GM12878 (cell line): ENCODE data around the gene TELO2. TPM values are rescaled to one million over a fixed set of nuclear protein-coding genes. Genes with fewer than 3 reads are reported as not detected.

Experiments used
- ATAC-seq: fragments of 200-7000 bp; cut with Tn5 transposase; 3 replicates; pipeline ENCODE4 v1.9.1; 2020; ENCODE audit warnings: mild to moderate bottlenecking, moderate library complexity
- BruUV-seq: library from RNA; stranded (reverse); fragments of 400-500 nt; replicated peaks from 2 replicates; lab custom pipeline; 2021; lab: Mats Ljungman, UMichigan
- CTCF ChIA-PET: fragments of 300-600 bp; sonication (Branson Sonifier 250); formaldehyde crosslinking; extraction: SDS; loops from one replicate; lab custom pipeline; 2021; ENCODE audit warnings: inconsistent platforms; lab: Yijun Ruan, JAX
- POLR2A ChIA-PET: fragments of 350-600 bp; formaldehyde crosslinking; extraction: SDS; loops from one replicate; lab custom pipeline; 2021; ENCODE audit warnings: inconsistent platforms; lab: Charles Lee
- RAD21 ChIA-PET: fragments of 300-600 bp; sonication (Branson Sonifier 250); formaldehyde crosslinking; loops from one replicate; lab custom pipeline; 2023; ENCODE audit warnings: antibody characterized with exemption; ENCODE audit not compliant: unreplicated experiment; lab: Charles Lee
- SMC1A ChIA-PET: fragments of 300-600 bp; sonication (Branson Sonifier 250); formaldehyde crosslinking; loops from one replicate; lab custom pipeline; 2023; ENCODE audit not compliant: unreplicated experiment, uncharacterized antibody; lab: Charles Lee
- DNase-seq: peaks from one replicate; pipeline ENCODE4 v3.0.0-alpha.2; 2011; ENCODE audit warnings: low read depth, low spot score
- FAIRE-seq: peaks from 3 replicates; lab custom pipeline; 2011; peaks lifted over from hg19 to GRCh38; lab: Jason Lieb, UNC
- H2AFZ ChIP-seq: 2 replicates; pipeline ENCODE4 v1.6.0; 2011; ENCODE audit warnings: low read depth, low read length, control low read depth; ENCODE audit not compliant: control insufficient read depth
- H3K27ac ChIP-seq: 2 replicates; pipeline ENCODE4 v1.5.1; 2011; ENCODE audit warnings: control low read depth; ENCODE audit not compliant: control insufficient read depth, insufficient read depth
- H3K27me3 ChIP-seq, 2 experiments: replicated peaks in 1 of 2; 2 replicates each; pipeline versions ENCODE4 v1.6.0 to v1.6.1; 2011; ENCODE audit warnings: low read length in 1 of 2; ENCODE audit not compliant: control insufficient read depth in 2 of 2, insufficient read depth in 2 of 2
- H3K36me3 ChIP-seq, 2 experiments: 2 replicates each; pipeline ENCODE4 v1.5.1; 2011; ENCODE audit warnings: low read length in 1 of 2; ENCODE audit not compliant: control insufficient read depth in 2 of 2, insufficient read depth in 2 of 2
- H3K4me1 ChIP-seq: 2 replicates; pipeline ENCODE4 v1.6.1; 2011; ENCODE audit warnings: mild to moderate bottlenecking, low read length, moderate library complexity, mixed read lengths; ENCODE audit not compliant: control insufficient read depth, insufficient read depth
- H3K4me2 ChIP-seq: 2 replicates; pipeline ENCODE4 v1.6.0; 2011; ENCODE audit warnings: control low read depth; ENCODE audit not compliant: control insufficient read depth, insufficient read depth
- H3K4me3 ChIP-seq: fragments of 200-600 bp; sonication (generic); 2 replicates; pipeline ENCODE4 v1.5.1; 2016
- H3K79me2 ChIP-seq: 2 replicates; pipeline ENCODE4 v1.6.0; 2011; ENCODE audit warnings: low read length; ENCODE audit not compliant: control insufficient read depth, insufficient read depth
- H3K9ac ChIP-seq: 2 replicates; pipeline ENCODE4 v1.8.0; 2011; ENCODE audit warnings: low read length, control low read depth, mixed read lengths; ENCODE audit not compliant: control insufficient read depth, insufficient read depth
- H3K9me3 ChIP-seq: replicated peaks from 3 replicates; pipeline ENCODE4 v1.5.1; 2011; ENCODE audit warnings: mild to moderate bottlenecking, low read length; ENCODE audit not compliant: control insufficient read depth, insufficient read depth
- H4K20me1 ChIP-seq: 2 replicates; pipeline ENCODE4 v1.6.0; 2011; ENCODE audit not compliant: control insufficient read depth, insufficient read depth
- BHLHE40 ChIP-seq, 2 experiments: fragments of 450-650 bp in 1 of 2; IDR thresholded peaks; 2 replicates each; pipeline ENCODE4 v1.6.1; 2011 to 2017; ENCODE audit warnings: low read depth in 2 of 2, borderline replicate concordance in 1 of 2, improper control_type of control experiment in 1 of 2, low read length in 1 of 2, mild to moderate bottlenecking in 1 of 2
- CHD4 ChIP-seq: fragments of 200-600 bp; sonication (generic); IDR thresholded peaks from 2 replicates; pipeline ENCODE4 v1.6.1; 2016; ENCODE audit warnings: mild to moderate bottlenecking
- ESRRA ChIP-seq: IDR thresholded peaks from 2 replicates; pipeline ENCODE4 v1.6.1; 2012; ENCODE audit warnings: mild to moderate bottlenecking, low read length, improper control_type of control experiment
- FOS ChIP-seq: IDR thresholded peaks from 3 replicates; pipeline ENCODE4 v1.6.1; 2011; ENCODE audit warnings: borderline replicate concordance; ENCODE audit not compliant: insufficient read length; ENCODE audit errors: extremely low read depth
- IRF4 ChIP-seq: IDR thresholded peaks from 2 replicates; pipeline ENCODE4 v1.6.1; 2011; ENCODE audit warnings: low read depth, low read length
- KDM1A ChIP-seq: fragments of 200-600 bp; sonication (generic); IDR thresholded peaks from 2 replicates; pipeline ENCODE4 v1.6.1; 2016; ENCODE audit warnings: borderline replicate concordance
- MYC ChIP-seq: IDR thresholded peaks from 2 replicates; pipeline ENCODE4 v1.6.1; 2011; ENCODE audit warnings: mild to moderate bottlenecking, low read length, moderate library complexity, inconsistent platforms; ENCODE audit not compliant: insufficient read depth, insufficient replicate concordance, insufficient read length, severe bottlenecking
- NBN ChIP-seq: fragments of 450-650 bp; IDR thresholded peaks from 2 replicates; pipeline ENCODE4 v1.6.1; 2016
- POU2F2 ChIP-seq: IDR thresholded peaks from 3 replicates; pipeline ENCODE4 v1.6.1; 2011; ENCODE audit warnings: low read depth, mild to moderate bottlenecking, low read length, borderline replicate concordance
- SMC3 ChIP-seq: IDR thresholded peaks from 2 replicates; pipeline ENCODE4 v1.6.1; 2011; ENCODE audit warnings: low read length, improper control_type of control experiment, borderline replicate concordance
- SRF ChIP-seq, 2 experiments: IDR thresholded peaks; 2 replicates each; pipeline ENCODE4 v1.6.1; 2011; ENCODE audit warnings: low read depth in 2 of 2, low read length in 2 of 2, mild to moderate bottlenecking in 1 of 2, moderate library complexity in 1 of 2
- TBL1XR1 ChIP-seq: IDR thresholded peaks from 2 replicates; pipeline ENCODE4 v1.6.1; 2012; ENCODE audit warnings: low read depth, low read length, improper control_type of control experiment
- TCF3 ChIP-seq: IDR thresholded peaks from 2 replicates; pipeline ENCODE4 v1.6.1; 2012; ENCODE audit warnings: low read depth, mild to moderate bottlenecking, low read length, borderline replicate concordance; ENCODE audit not compliant: insufficient read depth
- ZBED1 ChIP-seq: IDR thresholded peaks from 2 replicates; pipeline ENCODE4 v1.6.1; 2016; ENCODE audit warnings: borderline replicate concordance
- ZNF384 ChIP-seq: IDR thresholded peaks from 2 replicates; pipeline ENCODE4 v1.6.1; 2012; ENCODE audit warnings: low read depth, mild to moderate bottlenecking, low read length, improper control_type of control experiment, borderline replicate concordance
- WGBS: methylation state at CpG from one replicate; pipeline ENCODE4 v1.1.6; 2016; ENCODE audit warnings: low lambda C conversion rate; ENCODE audit not compliant: insufficient replicate concordance, insufficient coverage; ENCODE audit errors: missing lambda C conversion rate; 5-methylcytosine and 5-hydroxymethylcytosine counted together
- in situ Hi-C: fragments of 300-500 bp; cut with MboI; formaldehyde crosslinking; loops from 9 replicates; pipeline ENCODE4 v1.14.3; 2018; ENCODE audit warnings: mixed read lengths
- intact Hi-C: fragments of 100-400 bp; cut with micrococcal nuclease; formaldehyde crosslinking; loops from one replicate; pipeline ENCODE4 v1.14.2; 2022; ENCODE audit not compliant: unreplicated experiment
- polyA plus RNA-seq, 11 experiments: library from polyadenylated mRNA; depleted of rRNA in 4 of 11; unstranded in 6 of 11; stranded (reverse) in 5 of 11; fragments of >200 nt; fragmentation: Nextera tagmentation in 4 of 11; fragmentation: Illumina TruSeq in 1 of 11; extraction: Ambion mirVana in 4 of 11; extraction: Trizol in 1 of 11; gene quantifications; 1 replicate in 1 of 11; 2 replicates in 10 of 11; pipeline versions ENCODE4 v1.2.1 to v1.2.3, GENCODE V29; 2011 to 2016; ENCODE audit warnings: inconsistent platforms in 2 of 11, missing spikeins in 2 of 11, low read depth in 1 of 11
- total RNA-seq, 4 experiments: library from RNA; depleted of rRNA in 3 of 4; stranded (reverse); fragments of >200 nt in 3 of 4; fragmentation: Illumina TruSeq in 1 of 4; extraction: Trizol in 1 of 4; gene quantifications; 2 replicates each; pipeline versions ENCODE4 v1.2.1 to v1.2.3, GENCODE V29; 2013 to 2021
- TF ChIP-seq, protein P1 (sequence below): IDR thresholded peaks from 2 replicates; pipeline ENCODE4 v1.6.1; 2012; ENCODE audit warnings: low read length, inconsistent platforms
- TF ChIP-seq, protein P2 (sequence below): IDR thresholded peaks from 2 replicates; pipeline ENCODE4 v1.6.1; 2012; ENCODE audit warnings: low read depth, low read length, improper control_type of control experiment

Gene TELO2
- total and polyA plus RNA-seq, 10 of the 15 experiments (the other 5 are each of a cell fraction or from before 2014, with no cell fraction given): 0.55 to 72.8 (median 18.6) TPM

DNA sequence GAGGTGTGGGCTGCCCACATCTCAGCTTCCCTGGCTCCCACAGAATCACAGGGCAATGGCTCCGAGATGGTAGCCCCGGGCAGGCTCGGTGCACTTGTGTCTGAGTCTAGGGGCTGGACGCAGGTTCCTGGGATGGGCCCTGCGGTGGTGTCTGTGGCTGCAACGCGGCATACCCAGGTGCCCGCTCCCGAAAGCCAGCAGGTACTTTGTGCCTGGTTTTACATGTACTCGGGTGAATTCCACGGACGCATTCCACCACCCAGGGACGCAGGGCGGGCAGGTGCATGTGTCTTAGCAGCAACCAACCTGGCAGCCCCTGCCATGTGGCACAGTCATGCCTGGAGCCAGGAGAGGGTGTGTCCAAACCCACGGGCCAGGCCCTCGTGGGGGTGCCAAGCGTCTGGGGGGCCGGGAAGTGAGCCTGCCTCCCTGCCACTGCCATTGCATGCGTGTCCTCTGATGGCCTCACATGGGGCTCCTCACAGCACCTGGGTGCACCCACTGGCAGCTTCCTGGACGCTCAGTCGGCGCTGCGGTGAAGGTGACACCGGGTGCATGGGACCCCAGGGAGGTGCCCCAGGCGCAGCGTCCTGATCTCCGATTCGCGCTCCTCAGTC is 35.9 kb downstream of the TELO2 start:
- POLR2A ChIA-PET: no interaction called here
- no peaks in the 10 kb centered on the region; a peak in 2 of 4 replicates for H3K27me3 ChIP-seq
- no peaks in the 10 kb centered on the region for H3K9me3 ChIP-seq
- H3K4me3 ChIP-seq: no peak overlapping the region
- BruUV-seq: no TSS peak
- H3K4me2 ChIP-seq: no peak overlapping the region
- FAIRE-seq (no peak), DNase-seq (no peak), ATAC-seq (no peak)
- SMC1A ChIA-PET: no interaction called here
- H3K4me1 ChIP-seq: no peaks in the 10 kb centered on the region
- H3K27ac ChIP-seq: no peak overlapping the region
- intact Hi-C loops: no loop called here
- H3K79me2 ChIP-seq: no peaks in the 10 kb centered on the region
- H4K20me1 ChIP-seq: no peaks in the 10 kb centered on the region
- CTCF ChIA-PET: no interaction called here
- H2AFZ ChIP-seq: no peak overlapping the region
- H3K36me3 ChIP-seq: no peaks in the 10 kb centered on the region
- TF ChIP-seq ZBED1 (no peak), SMC3 (no peak), ESRRA (no peak), FOS (no peak), MYC (no peak), POU2F2 (no peak), TCF3 (no peak)
- in situ Hi-C loops: no loop called here
- 69% methylated on average over 28 of the region's 29 CpGs for WGBS
- no peak overlapping the region for H3K9ac ChIP-seq
- RAD21 ChIA-PET: no interaction called here

DNA sequence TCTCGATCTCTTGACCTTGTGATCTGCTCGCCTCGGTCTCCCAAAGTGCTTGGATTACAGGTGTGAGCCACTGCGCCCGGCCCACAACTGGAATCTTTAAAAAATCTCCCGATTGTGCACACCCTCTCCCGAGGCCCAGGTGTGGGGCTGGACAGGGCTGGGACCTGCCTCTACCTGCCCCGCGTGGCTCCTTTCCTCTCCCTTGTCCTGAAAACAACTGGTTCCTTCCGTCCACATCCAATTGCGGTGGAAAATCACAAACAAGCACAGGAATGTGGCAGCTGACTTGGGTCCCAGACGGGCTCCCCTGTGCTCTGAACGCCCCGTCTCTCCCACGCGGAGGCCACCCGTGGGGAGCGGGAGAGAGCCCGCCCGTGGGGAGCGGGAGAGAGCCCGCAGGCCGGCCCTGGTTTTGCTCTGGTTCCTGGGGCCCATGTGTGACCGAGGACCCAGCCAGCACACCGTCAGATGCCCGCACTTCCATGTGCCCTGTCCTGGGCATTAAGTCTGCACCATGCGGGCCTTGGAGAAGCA is 37.3 kb downstream of the TELO2 start:
- ChIA-PET POLR2A (no interaction called here), RAD21 (no interaction called here), SMC1A (no interaction called here), CTCF (no interaction called here)
- Histone ChIP-seq H3K9me3 (no peaks in the 10 kb centered on the region), H3K27me3 (no peaks in the 10 kb centered on the region; a peak in 2 of 4 replicates), H3K4me2 (no peak overlapping the region), H3K4me3 (no peak overlapping the region), H2AFZ (no peak overlapping the region), H4K20me1 (no peaks in the 10 kb centered on the region), H3K36me3 (no peaks in the 10 kb centered on the region), H3K27ac (no peak overlapping the region), H3K9ac (no peak overlapping the region), H3K79me2 (no peaks in the 10 kb centered on the region), H3K4me1 (no peaks in the 10 kb centered on the region)
- FAIRE-seq (no peak), DNase-seq (no peak), ATAC-seq (no peak)
- intact Hi-C loops: no loop called here
- no TSS peak for BruUV-seq
- TF ChIP-seq, protein P1, sequence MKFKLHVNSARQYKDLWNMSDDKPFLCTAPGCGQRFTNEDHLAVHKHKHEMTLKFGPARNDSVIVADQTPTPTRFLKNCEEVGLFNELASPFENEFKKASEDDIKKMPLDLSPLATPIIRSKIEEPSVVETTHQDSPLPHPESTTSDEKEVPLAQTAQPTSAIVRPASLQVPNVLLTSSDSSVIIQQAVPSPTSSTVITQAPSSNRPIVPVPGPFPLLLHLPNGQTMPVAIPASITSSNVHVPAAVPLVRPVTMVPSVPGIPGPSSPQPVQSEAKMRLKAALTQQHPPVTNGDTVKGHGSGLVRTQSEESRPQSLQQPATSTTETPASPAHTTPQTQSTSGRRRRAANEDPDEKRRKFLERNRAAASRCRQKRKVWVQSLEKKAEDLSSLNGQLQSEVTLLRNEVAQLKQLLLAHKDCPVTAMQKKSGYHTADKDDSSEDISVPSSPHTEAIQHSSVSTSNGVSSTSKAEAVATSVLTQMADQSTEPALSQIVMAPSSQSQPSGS: no peak
- TF ChIP-seq SRF (IDR thresholded peaks at IDR 0.05; ENCODE audit: low read depth in 2 of 2, low read length in 2 of 2) (no peak), ZNF384 (no peak), BHLHE40 (IDR thresholded peaks at IDR 0.05; ENCODE audit: borderline replicate concordance in 1 of 2, low read depth in 2 of 2, low read length in 1 of 2) (no peak), IRF4 (no peak), CHD4 (no peak), KDM1A (no peak), TBL1XR1 (no peak), NBN (no peak)
- TF ChIP-seq, protein P2, sequence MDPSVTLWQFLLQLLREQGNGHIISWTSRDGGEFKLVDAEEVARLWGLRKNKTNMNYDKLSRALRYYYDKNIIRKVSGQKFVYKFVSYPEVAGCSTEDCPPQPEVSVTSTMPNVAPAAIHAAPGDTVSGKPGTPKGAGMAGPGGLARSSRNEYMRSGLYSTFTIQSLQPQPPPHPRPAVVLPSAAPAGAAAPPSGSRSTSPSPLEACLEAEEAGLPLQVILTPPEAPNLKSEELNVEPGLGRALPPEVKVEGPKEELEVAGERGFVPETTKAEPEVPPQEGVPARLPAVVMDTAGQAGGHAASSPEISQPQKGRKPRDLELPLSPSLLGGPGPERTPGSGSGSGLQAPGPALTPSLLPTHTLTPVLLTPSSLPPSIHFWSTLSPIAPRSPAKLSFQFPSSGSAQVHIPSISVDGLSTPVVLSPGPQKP: no peak
- WGBS: 75% methylated on average over 27 of the region's 27 CpGs
- in situ Hi-C loops: no loop called here
